ENCODE data around the gene P3H2.

DNA sequence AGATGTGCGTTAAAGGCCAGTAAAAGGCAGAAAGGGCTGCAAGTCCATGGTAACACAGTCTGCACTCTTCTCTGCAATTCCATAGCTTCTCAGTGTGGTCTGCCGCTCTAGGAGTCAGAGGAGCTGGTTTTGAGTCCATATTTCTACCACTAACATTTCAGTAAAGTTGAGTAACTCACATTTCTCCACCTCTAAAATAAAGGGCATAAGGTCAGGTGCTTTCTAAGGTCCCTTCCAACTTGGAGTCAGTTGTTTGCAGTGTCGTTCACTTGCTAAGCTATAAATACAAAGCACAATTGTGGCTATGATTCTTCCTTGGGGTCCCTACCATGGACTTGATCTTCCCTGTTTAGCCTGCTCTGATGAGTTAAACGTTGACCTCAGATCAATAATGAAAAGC, 171.1 kb downstream of the P3H2 start:
- TF ChIP-seq CTCF (conservative IDR thresholded peaks at IDR 0.05 in 1 of 2, IDR thresholded peaks at IDR 0.05 in 1 of 2; ENCODE audit: extremely low read depth in 1 of 2, insufficient read depth in 1 of 2, low read depth in 1 of 2, low read length in 2 of 2), result no peak
- TF ChIP-seq EZH2 (IDR thresholded peaks at IDR 0.05; ENCODE audit: borderline replicate concordance, low read length), result no peak

Data from mammary epithelial cell (primary cell).